ENCODE data around the gene TMEM179. TPM values are rescaled to one million over a fixed set of nuclear protein-coding genes. Genes with fewer than 3 reads are reported as not detected.

TMEM179 gene
- total and polyA plus RNA-seq, 2 experiments from 2014 or later, result 2.2 to 4.3 TPM

DNA sequence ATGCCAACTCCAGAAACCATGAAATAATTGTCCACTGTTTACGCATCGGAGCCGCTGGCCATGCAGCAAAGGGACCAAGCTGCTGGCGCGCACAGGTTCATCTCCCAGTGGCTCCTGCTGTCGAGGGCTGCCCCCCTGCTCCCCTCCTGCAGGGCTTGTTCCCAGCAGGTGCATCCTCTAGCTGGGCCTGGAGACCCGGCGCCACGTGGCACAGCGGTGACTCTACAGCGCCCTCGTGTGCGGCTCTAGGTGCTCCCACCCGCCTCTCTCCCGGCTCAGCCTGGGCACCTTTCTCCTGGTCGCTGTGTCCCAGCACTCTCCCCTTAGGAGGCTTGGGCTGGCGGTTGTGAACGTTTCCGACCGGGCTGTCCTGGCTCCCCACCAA lies 47.3 kb upstream of the TMEM179 start:
- H3K9me2 ChIP-seq (replicated peaks; ENCODE audit: insufficient read depth), result no peaks in the 10 kb centered on the region
- H3K4me2 ChIP-seq, result no peak overlapping the region
- no peak for DNase-seq (ENCODE audit: low spot score)
- no peaks in the 10 kb centered on the region for H3K36me3 ChIP-seq (replicated peaks; ENCODE audit: insufficient read depth, low read depth)
- 85% methylated on average over 18 of the region's 20 CpGs for WGBS (ENCODE audit: low lambda C conversion rate, missing lambda C conversion rate)
- H3K4me1 ChIP-seq (ENCODE audit: insufficient read depth), result peaks cover 5% of the 10 kb centered on the region
- H3K27ac ChIP-seq, result no peak overlapping the region
- no peaks in the 10 kb centered on the region for H3K27me3 ChIP-seq
- TF ChIP-seq EZH2phosphoT487 (IDR thresholded peaks at IDR 0.05; ENCODE audit: low read depth, severe bottlenecking, unreplicated experiment), result no peak
- TF ChIP-seq, protein P1, sequence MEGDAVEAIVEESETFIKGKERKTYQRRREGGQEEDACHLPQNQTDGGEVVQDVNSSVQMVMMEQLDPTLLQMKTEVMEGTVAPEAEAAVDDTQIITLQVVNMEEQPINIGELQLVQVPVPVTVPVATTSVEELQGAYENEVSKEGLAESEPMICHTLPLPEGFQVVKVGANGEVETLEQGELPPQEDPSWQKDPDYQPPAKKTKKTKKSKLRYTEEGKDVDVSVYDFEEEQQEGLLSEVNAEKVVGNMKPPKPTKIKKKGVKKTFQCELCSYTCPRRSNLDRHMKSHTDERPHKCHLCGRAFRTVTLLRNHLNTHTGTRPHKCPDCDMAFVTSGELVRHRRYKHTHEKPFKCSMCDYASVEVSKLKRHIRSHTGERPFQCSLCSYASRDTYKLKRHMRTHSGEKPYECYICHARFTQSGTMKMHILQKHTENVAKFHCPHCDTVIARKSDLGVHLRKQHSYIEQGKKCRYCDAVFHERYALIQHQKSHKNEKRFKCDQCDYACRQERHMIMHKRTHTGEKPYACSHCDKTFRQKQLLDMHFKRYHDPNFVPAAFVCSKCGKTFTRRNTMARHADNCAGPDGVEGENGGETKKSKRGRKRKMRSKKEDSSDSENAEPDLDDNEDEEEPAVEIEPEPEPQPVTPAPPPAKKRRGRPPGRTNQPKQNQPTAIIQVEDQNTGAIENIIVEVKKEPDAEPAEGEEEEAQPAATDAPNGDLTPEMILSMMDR (IDR thresholded peaks at IDR 0.05; ENCODE audit: poor library complexity), result no peak
- no peak for TF ChIP-seq EZH2 (IDR thresholded peaks at IDR 0.05; ENCODE audit: borderline replicate concordance)
- H4K20me1 ChIP-seq (ENCODE audit: insufficient read depth, poor library complexity, severe bottlenecking), result no peaks in the 10 kb centered on the region
- no peak overlapping the region for H3K4me3 ChIP-seq
- no peak overlapping the region for H2AFZ ChIP-seq
- no peaks in the 10 kb centered on the region for H3K9me3 ChIP-seq (ENCODE audit: low read depth)
- H3K79me2 ChIP-seq, result no peaks in the 10 kb centered on the region

DNA sequence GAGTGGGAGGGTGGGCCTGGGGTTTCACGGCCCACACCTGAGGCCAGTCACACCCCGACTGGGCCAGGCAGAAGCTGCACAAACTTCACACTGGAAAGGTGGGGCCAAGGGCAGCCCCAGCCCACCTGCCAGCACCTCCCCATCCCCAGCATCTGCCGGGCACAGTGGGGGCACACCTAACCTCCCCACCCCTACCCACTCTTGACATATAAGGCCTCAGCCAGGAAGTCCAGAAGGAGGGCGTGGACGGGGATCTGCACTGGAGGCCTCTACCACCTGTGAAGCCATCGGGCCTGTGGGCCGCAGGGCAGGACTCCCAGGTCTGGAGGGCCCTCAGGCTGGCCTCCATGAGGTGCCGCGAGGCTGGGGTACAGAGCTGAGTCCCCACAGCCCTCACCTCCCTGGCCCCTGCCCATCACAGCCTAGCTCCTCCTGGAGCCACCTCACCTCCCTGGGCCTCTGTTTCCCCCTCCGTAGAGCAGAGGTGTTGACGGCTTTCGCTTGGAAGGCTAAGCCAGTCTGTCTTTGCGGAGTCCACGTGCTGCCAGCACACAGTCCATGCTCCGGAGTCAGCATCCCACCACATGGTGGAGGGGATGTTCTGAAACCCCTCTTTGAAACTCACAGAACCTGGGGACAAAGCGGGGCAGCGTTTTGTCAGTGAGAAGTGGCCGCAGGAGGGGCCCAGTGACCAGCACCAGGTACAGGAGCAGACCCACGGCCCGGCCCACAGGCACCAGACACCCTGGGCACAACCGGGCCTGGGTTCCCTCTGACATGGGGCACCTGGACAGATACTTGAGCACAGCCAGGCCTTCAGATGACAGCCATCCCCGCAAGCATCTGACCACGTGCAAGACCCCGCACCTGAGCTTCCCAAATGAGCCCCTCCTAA lies 46.7 kb upstream of the TMEM179 start:
- Histone ChIP-seq H2AFZ (no peak overlapping the region), H3K27ac (no peak overlapping the region)
- 93% methylated on average over 23 of the region's 24 CpGs for WGBS (ENCODE audit: low lambda C conversion rate, missing lambda C conversion rate)

DNA sequence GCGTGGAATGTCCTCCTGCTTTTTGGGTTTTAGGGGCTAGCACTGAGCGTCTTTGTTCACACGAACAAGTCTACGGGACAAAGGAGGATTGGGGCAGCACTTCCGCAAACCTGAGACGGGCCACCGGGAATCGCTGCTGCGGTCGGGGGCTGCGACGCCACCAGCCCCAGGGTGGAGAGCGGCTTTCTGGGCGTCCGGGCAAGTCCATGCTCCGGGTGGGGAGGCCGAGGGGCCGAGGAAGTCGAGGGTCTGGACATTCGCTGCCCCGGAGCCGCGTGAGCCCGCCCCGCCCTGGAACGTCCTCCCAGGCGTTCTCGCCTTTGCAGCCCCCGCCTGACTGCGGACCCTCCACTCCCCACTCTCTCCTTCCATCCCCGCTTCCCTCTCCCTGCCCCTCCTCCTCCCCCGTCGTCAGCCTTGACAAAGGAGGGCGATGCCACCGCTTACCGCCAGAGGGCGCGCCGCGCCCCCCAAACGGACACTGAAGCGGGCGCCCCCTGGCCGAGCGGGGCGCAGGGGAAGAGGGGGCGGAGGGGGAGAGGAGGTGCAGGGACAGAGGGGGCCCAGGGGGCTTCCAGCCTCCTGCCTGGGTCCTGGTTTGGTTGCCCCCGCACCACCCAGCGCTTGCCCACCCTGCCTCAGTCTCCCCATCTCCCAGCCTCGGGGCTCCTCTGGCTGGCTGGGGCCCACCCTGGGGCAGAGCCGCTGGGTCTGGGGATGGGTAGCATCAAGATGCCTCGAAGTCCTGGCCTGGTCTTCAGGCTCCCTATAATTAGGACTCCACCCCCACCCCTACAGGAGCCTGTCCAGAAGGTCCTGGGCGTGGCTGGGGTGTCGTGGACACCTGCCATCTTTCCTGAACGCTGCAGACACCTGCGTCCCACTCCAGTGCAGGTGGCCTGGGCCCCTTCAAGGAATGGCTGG lies 45.7 kb upstream of the TMEM179 start:
- no peaks in the 10 kb centered on the region for H3K9me2 ChIP-seq (replicated peaks; ENCODE audit: insufficient read depth)
- no peaks in the 10 kb centered on the region for H4K20me1 ChIP-seq (ENCODE audit: insufficient read depth, poor library complexity, severe bottlenecking)
- H3K4me2 ChIP-seq, result peak overlapping the region; percentile 94
- H3K4me1 ChIP-seq (ENCODE audit: insufficient read depth), result peaks cover 5% of the 10 kb centered on the region
- TF ChIP-seq EZH2phosphoT487 (IDR thresholded peaks at IDR 0.05; ENCODE audit: low read depth, severe bottlenecking, unreplicated experiment) (no peak), EZH2 (IDR thresholded peaks at IDR 0.05; ENCODE audit: borderline replicate concordance) (no peak)
- TF ChIP-seq, protein P1 (IDR thresholded peaks at IDR 0.05; ENCODE audit: poor library complexity), result peak; percentile 99
- no peak overlapping the region for H3K27ac ChIP-seq
- H3K4me3 ChIP-seq, result peak overlapping the region; percentile 65
- H3K27me3 ChIP-seq, result no peaks in the 10 kb centered on the region
- WGBS (ENCODE audit: low lambda C conversion rate, missing lambda C conversion rate), result 14% methylated on average over 29 of the region's 56 CpGs
- no peaks in the 10 kb centered on the region for H3K79me2 ChIP-seq
- no peaks in the 10 kb centered on the region for H3K36me3 ChIP-seq (replicated peaks; ENCODE audit: insufficient read depth, low read depth)
- peak; percentile 86 for DNase-seq (ENCODE audit: low spot score)
- peak overlapping the region; percentile 97 for H2AFZ ChIP-seq
- H3K9me3 ChIP-seq (ENCODE audit: low read depth), result no peaks in the 10 kb centered on the region

More for the DNA sequence above, 46.7 kb upstream of the TMEM179 start:
- H3K4me3 ChIP-seq, result no peak overlapping the region
- H4K20me1 ChIP-seq (ENCODE audit: insufficient read depth, poor library complexity, severe bottlenecking), result no peaks in the 10 kb centered on the region
- no peaks in the 10 kb centered on the region for H3K9me3 ChIP-seq (ENCODE audit: low read depth)
- TF ChIP-seq, protein P1 (IDR thresholded peaks at IDR 0.05; ENCODE audit: poor library complexity), result no peak
- no peak for TF ChIP-seq EZH2 (IDR thresholded peaks at IDR 0.05; ENCODE audit: borderline replicate concordance)
- TF ChIP-seq EZH2phosphoT487 (IDR thresholded peaks at IDR 0.05; ENCODE audit: low read depth, severe bottlenecking, unreplicated experiment), result no peak
- no peak overlapping the region for H3K4me2 ChIP-seq
- H3K79me2 ChIP-seq, result no peaks in the 10 kb centered on the region
- no peak for DNase-seq (ENCODE audit: low spot score)
- peaks cover 5% of the 10 kb centered on the region for H3K4me1 ChIP-seq (ENCODE audit: insufficient read depth)
- no peaks in the 10 kb centered on the region for H3K27me3 ChIP-seq
- H3K9me2 ChIP-seq (replicated peaks; ENCODE audit: insufficient read depth), result no peaks in the 10 kb centered on the region
- H3K36me3 ChIP-seq (replicated peaks; ENCODE audit: insufficient read depth, low read depth), result no peaks in the 10 kb centered on the region
